HG03060 (cell line): ENCODE measurements around the gene TENM3.

Source experiments
- ATAC-seq: cut with Tn5 transposase; IDR thresholded peaks from one replicate; pipeline ENCODE4 v1.9.1; 2021; ENCODE audit warnings: low read depth, moderate number of reproducible peaks; ENCODE audit not compliant: unreplicated experiment

Gene TENM3

GRCh38 chr4:182589100-182589499, 345.9 kb downstream of the TENM3 start:
- ATAC-seq, result no peak

- no peak for ATAC-seq
These were observed 350.2 kb downstream of the TENM3 start for GRCh38 chr4:182593402-182593801.

- ATAC-seq, result no peak
These were observed 350.7 kb downstream of the TENM3 start for GRCh38 chr4:182593864-182594263.

- no peak for ATAC-seq
These were observed 356.9 kb downstream of the TENM3 start for GRCh38 chr4:182600093-182600492.

DNA sequence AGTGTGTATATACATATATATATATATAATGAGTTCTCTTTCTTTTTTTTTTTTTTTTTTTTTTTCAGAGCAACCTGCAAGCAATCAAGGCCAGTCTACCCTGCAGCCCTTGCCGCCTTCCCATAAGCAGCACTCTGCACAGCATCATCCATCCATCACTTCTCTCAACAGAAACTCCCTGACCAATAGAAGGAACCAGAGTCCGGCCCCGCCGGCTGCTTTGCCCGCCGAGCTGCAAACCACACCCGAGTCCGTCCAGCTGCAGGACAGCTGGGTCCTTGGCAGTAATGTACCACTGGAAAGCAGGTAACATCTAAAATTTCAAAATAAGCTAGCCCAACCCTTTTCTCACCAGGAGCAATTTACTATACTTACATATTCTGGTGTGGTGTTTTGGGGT, 357.7 kb downstream of the TENM3 start:
- no peak for ATAC-seq

DNA sequence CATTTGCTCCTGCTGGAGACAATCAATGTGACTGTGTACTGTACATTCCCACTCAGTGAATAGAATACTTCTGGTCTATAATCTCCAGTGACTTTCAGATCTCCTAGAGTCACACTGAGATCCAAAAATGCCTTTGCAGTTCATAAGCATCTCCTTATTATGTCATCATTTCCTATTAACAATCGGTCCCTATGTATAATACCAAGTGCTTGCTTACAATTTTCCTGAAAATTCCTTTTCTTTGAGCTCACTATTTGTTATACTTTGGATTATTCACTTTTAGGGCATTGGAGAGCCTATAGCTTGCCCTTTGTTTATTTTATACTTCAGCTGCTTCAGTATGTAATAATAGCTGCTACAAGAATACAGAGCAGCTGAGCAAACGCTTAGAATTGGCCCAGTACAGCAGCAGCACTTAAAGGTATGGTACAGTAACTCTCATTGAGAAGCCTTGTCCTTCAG, 361.0 kb downstream of the TENM3 start:
- no peak for ATAC-seq

DNA sequence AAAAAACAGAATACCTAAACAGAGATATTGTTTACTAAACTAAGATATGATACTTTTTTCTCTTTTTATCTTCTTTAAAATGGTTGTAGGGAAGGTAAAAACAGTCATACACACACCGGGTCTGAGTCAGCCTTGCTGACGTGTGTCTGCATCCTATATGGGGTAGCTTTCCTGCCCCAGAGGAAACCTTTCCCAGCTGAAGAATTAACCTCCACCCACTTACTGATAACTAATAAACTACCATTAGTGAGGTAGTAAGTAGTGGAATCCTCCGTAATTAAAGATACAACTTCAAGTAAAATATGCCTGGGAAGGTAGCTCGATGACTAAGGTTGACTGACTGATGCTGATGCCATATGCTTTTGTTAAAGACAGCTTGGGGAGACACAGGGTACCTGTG, 361.8 kb downstream of the TENM3 start:
- ATAC-seq, result no peak

GRCh38 chr4:182608525-182608924, 365.3 kb downstream of the TENM3 start:
- ATAC-seq, result no peak

DNA sequence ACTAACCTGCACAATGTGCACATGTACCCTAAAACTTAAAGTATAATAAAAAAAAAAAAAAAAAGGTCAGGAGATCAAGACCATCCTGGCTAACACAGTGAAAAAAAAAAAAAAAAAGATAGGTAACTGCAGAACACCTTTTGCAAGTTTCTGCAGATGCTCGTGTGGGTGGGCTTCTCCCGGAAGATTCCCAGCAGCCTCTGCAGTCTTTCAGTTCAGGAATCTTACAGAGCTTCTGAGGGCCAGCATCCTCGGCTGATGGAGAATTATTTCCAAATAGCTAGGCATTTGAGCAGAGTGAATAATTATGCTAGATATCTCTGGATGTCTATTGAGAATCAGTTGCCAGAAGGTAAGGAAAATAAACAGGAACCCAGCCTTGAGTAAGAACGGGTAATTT, 373.3 kb downstream of the TENM3 start:
- no peak for ATAC-seq

GRCh38 chr4:182619660-182620059, 376.5 kb downstream of the TENM3 start:
- ATAC-seq, result no peak

GRCh38 chr4:182620111-182620980, 377.1 kb downstream of the TENM3 start:
- ATAC-seq, result no peak

GRCh38 chr4:182624281-182624680, 381.1 kb downstream of the TENM3 start:
- ATAC-seq, result no peak

GRCh38 chr4:182625193-182625592, 382.0 kb downstream of the TENM3 start:
- no peak for ATAC-seq

DNA sequence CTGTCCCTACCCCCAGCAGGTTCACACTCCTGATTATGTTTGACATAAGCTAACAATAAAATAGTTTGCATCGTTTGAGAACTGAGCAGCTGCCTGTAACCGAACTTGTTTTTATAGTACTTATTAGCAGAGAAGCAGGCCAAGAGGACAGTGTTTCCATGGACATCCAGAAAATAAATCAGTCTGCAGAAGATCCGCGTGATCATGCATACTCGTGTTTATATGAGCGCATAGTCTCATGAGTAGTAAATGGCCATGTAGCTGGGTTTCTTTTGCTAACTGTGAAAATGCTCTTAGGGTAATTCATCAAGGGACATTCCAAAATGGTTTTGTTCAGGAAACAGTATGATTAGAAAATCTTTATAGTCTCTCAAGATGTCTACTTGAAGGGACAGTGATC, 384.8 kb downstream of the TENM3 start:
- ATAC-seq, result no peak

DNA sequence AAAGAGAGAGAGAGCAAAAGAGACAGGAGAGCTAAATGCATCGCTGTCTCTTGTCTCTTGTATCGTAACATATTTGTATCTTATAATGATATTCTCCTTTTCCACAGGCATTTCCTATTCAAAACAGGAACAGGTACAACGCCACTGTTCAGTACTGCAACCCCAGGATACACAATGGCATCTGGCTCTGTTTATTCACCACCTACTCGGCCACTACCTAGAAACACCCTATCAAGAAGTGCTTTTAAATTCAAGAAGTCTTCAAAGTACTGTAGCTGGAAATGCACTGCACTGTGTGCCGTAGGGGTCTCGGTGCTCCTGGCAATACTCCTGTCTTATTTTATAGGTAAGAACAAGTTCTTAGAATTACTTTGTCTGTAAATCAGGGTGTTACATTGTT, 385.3 kb downstream of the TENM3 start:
- ATAC-seq, result no peak

DNA sequence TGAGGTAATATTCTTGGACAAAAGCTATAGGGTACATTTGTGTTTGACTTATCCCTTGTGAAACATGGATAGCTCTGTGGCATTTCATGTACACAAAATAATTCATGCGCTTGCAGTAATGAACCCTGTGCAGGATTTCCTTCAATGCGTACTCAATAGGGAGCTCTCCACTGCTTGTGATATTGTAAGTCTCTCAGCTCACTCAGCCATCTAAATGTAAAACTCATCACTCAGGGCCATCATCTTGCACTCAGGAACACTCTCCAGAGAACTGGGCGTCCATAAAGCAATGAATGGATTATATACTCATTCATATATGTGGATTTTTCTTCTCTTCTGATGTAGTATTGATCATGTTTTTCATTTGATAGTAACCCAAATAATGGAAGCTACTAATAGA, 385.9 kb downstream of the TENM3 start:
- ATAC-seq, result no peak

DNA sequence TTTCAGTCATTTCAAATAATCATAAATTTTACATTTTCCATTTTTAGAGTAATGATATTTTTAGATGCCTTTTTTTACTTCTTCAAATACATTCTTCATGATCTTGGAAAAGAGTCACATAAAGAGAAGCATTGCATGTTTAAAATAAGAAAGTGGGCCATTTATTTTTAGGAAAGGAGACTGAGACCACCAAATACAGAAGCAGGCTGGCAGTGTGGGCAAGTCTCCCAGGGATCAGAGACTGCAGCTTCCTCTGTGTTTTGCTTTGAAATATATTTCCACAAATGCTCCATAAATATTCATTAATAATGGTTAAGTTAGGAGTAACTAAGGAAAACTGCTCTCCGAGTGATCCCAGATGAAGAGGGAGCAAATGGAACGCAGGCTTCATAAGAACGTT, 397.3 kb downstream of the TENM3 start:
- ATAC-seq, result no peak

- ATAC-seq, result no peak
These were observed 397.7 kb downstream of the TENM3 start for GRCh38 chr4:182640932-182641331.

DNA sequence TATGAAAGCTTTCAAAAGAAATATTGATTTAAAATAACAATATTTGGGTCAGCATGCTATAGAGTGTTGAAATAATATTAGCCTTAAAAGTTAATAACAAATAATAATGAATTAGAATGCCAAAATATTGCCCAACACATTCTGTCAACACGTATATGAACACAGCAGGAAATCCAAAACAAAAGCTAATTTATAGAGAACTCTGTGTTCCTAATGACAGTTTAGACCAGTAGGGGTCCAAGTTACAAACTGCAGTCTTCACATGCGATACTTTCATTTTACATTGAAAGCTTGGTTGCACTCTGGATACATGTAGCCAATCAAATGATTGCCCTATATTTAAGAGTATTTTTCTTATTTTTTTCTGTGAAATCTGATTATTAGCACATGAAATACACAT, 399.6 kb downstream of the TENM3 start:
- ATAC-seq, result no peak

- ATAC-seq, result no peak
These were observed 400.8 kb downstream of the TENM3 start for GRCh38 chr4:182643801-182644682.

DNA sequence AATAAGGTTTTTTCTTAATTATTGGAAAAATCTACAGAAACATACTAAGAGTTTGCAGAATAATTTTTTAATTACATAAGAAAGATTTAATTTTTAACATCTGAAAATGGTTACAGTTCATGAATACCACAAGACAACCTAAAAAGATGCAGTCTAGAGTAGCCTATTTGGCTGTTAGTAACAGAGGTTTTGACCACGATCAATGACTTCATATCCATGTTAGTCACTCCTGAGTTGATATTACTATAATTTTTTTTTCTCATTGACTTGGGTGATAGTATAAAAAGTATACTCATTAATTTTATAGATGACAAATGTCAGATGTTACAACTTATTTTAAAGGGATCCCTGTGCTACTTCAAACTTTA, 401.5 kb downstream of the TENM3 start:
- no peak for ATAC-seq

DNA sequence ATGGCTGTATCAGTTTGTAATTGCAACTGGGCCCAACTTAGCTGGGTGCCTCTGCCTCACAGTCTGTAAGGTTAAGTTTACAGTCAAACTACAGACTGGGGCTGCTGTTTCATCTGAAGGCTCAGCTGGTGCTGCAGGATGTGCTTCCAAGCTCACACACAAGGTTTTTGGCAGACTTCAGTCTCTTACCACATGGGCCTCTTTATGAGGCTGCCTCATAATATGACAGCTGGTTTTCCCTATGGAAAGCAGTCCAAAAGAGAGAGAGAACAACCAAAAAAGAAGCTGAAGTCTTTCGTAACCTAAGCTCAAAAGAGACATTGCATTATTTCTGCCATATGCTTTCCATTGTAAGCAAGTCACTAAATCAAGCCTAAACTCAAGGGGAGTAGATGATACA, 402.3 kb downstream of the TENM3 start:
- no peak for ATAC-seq
